Prostate gland (tissue), 2 donors: Measurements from ENCODE around the gene SWAP70. TPM values are rescaled to one million over a fixed set of nuclear protein-coding genes. Genes with fewer than 3 reads are reported as not detected.

Experiments used
- DNase-seq: peaks from one replicate; pipeline ENCODE4 v3.0.0-alpha.2; 2019; ENCODE audit warnings: low spot score
- H3K27ac ChIP-seq, 2 donors: fragments of 200-600 bp; sonication (generic); 2 replicates each; pipeline ENCODE4 v1.5.1; 2017 to 2019
- H3K27me3 ChIP-seq: fragments of 200-600 bp; sonication (generic); replicated peaks from 2 replicates; pipeline ENCODE4 v1.5.1; 2019; ENCODE audit not compliant: insufficient read depth
- H3K36me3 ChIP-seq, 2 donors: fragments of 200-600 bp; sonication (generic); 1 replicate in 1 of 2; 2 replicates in 1 of 2; pipeline versions ENCODE4 v1.5.1 to v1.8.1; 2017 to 2019
- H3K4me1 ChIP-seq: fragments of 200-600 bp; sonication (generic); replicated peaks from 2 replicates; pipeline ENCODE4 v1.5.1; 2019
- H3K4me3 ChIP-seq, 2 donors: fragments of 200-600 bp; sonication (generic); 2 replicates each; pipeline ENCODE4 v1.5.1; 2017 to 2019
- H3K9me3 ChIP-seq: fragments of 200-600 bp; sonication (generic); 2 replicates; pipeline ENCODE4 v1.5.1; 2017
- POLR2A ChIP-seq: fragments of 450-650 bp; IDR thresholded peaks from one replicate; pipeline ENCODE4 v1.6.1; 2016; ENCODE audit warnings: antibody characterized with exemption, mild to moderate bottlenecking
- POLR2AphosphoS5 ChIP-seq: sonication (generic); formaldehyde crosslinking; IDR thresholded peaks from one replicate; pipeline ENCODE4 v1.6.1; 2017; ENCODE audit warnings: antibody characterized with exemption
- whole genome bisulfite sequencing: methylation state at CpG from one replicate; pipeline ENCODE4 v1.1.5; 2018; 5-methylcytosine and 5-hydroxymethylcytosine counted together
- intact Hi-C: fragments of 100-400 bp; cut with DNase I; formaldehyde crosslinking; loops from one replicate; pipeline ENCODE4 v1.14.2; 2022
- total RNA-seq, 2 donors: library from RNA; depleted of rRNA; stranded (reverse); fragments of >200 nt; gene quantifications; one replicate each; pipeline ENCODE4 v1.1.0, GENCODE V29; 2016
- TF ChIP-seq, protein P1 (sequence below), 4 experiments: fragments of 200-600 bp in 2 of 4; fragments of 450-650 bp in 2 of 4; sonication (generic) in 2 of 4; IDR thresholded peaks; 1 replicate in 3 of 4; 2 replicates in 1 of 4; pipeline ENCODE4 v1.5.1; 2016 to 2019; ENCODE audit warnings: antibody characterized with exemption in 4 of 4, mild to moderate bottlenecking in 2 of 4, moderate library complexity in 2 of 4

SWAP70 gene
- total RNA-seq, 2 donors from 2014 or later = 20.8 to 25.2 TPM

- H3K27ac ChIP-seq = no peak overlapping the region
- no peaks in the 10 kb centered on the region for H3K4me1 ChIP-seq
- H3K36me3 ChIP-seq = no peaks in the 10 kb centered on the region
- DNase-seq = no peak
- no peaks in the 10 kb centered on the region for H3K9me3 ChIP-seq
- no peaks in the 10 kb centered on the region for H3K27me3 ChIP-seq
- WGBS = 74% methylated on average over 3 of the region's 3 CpGs
- no peak overlapping the region for H3K4me3 ChIP-seq
- intact Hi-C loops = no loop called here
- TF ChIP-seq POLR2AphosphoS5 = no peak
These were observed 38.1 kb upstream of the SWAP70 start for GRCh38 chr11:9625728-9626127.

- WGBS = 78% methylated on average over 12 of the region's 12 CpGs
- TF ChIP-seq, protein P1, sequence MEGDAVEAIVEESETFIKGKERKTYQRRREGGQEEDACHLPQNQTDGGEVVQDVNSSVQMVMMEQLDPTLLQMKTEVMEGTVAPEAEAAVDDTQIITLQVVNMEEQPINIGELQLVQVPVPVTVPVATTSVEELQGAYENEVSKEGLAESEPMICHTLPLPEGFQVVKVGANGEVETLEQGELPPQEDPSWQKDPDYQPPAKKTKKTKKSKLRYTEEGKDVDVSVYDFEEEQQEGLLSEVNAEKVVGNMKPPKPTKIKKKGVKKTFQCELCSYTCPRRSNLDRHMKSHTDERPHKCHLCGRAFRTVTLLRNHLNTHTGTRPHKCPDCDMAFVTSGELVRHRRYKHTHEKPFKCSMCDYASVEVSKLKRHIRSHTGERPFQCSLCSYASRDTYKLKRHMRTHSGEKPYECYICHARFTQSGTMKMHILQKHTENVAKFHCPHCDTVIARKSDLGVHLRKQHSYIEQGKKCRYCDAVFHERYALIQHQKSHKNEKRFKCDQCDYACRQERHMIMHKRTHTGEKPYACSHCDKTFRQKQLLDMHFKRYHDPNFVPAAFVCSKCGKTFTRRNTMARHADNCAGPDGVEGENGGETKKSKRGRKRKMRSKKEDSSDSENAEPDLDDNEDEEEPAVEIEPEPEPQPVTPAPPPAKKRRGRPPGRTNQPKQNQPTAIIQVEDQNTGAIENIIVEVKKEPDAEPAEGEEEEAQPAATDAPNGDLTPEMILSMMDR (IDR thresholded peaks at IDR 0.05) = no peak
- TF ChIP-seq POLR2AphosphoS5 = no peak
- TF ChIP-seq POLR2A = no peak
- Histone ChIP-seq H3K36me3 (no peaks in the 10 kb centered on the region), H3K9me3 (no peaks in the 10 kb centered on the region), H3K4me3 (no peak overlapping the region), H3K27me3 (no peaks in the 10 kb centered on the region), H3K27ac (no peak overlapping the region), H3K4me1 (no peaks in the 10 kb centered on the region)
- intact Hi-C loops = no loop called here
- no peak for DNase-seq
These were observed 37.1 kb upstream of the SWAP70 start for GRCh38 chr11:9626496-9627394.

- no peaks in the 10 kb centered on the region for H3K36me3 ChIP-seq
- no peak overlapping the region for H3K4me3 ChIP-seq
- TF ChIP-seq POLR2AphosphoS5 (no peak), POLR2A (no peak)
- TF ChIP-seq, protein P1 (IDR thresholded peaks at IDR 0.05) = no peak
- no peaks in the 10 kb centered on the region for H3K27me3 ChIP-seq
- no peak for DNase-seq
- H3K27ac ChIP-seq = no peak overlapping the region
- WGBS = 83% methylated on average over 6 of the region's 6 CpGs
- intact Hi-C loops = no loop called here
- H3K4me1 ChIP-seq = no peaks in the 10 kb centered on the region
- H3K9me3 ChIP-seq = no peaks in the 10 kb centered on the region
These were observed 34.8 kb upstream of the SWAP70 start for GRCh38 chr11:9629064-9629463.

DNA sequence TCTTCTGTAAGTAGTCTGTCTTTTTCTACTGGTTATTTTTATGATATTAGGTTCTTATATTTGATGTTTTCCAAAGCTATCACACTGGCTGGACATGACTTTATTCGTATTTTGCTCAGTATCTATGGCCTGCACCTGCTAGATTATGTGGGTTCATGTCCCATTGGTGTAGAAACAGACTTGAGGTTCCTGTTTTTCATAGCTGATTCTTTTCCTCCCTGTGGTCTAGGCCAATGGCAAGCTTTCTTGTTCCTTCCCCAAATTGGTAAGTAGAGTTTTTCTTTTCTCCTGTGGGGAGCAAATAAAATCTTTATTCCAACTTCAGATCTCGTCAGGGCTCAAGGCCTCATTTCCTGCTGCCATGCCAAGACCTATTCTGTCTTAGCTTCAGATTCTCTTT lies 30.2 kb upstream of the SWAP70 start:
- no peak for DNase-seq
- no peak overlapping the region for H3K4me3 ChIP-seq
- no peaks in the 10 kb centered on the region for H3K36me3 ChIP-seq
- no peaks in the 10 kb centered on the region for H3K4me1 ChIP-seq
- 86% methylated on average over 2 of the region's 2 CpGs for WGBS
- no peaks in the 10 kb centered on the region for H3K9me3 ChIP-seq
- no peak overlapping the region for H3K27ac ChIP-seq
- intact Hi-C loops = no loop called here
- no peaks in the 10 kb centered on the region for H3K27me3 ChIP-seq
- TF ChIP-seq POLR2AphosphoS5 (no peak), POLR2A (no peak)
- TF ChIP-seq, protein P1 (IDR thresholded peaks at IDR 0.05) = no peak

DNA sequence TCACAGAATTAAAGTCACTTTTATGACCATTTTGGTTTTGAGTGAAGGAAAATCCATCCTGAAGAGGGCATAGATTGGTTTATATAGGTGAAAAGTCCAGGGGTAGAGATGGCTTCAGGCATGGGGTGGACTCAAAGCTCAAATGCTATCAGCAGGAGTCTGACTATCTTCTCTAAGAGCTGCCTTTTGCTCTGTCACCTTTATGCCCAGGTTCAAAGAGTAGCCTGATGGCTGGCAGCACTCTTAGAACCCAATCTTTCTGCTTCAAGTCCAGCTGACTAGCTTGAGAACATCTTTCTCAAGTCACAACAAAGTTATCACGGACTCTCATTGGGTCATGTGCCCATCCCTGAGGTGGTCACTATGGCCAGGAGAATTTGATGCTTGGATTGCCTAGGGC lies 27.2 kb upstream of the SWAP70 start:
- DNase-seq = no peak
- H3K27me3 ChIP-seq = no peaks in the 10 kb centered on the region
- 100% methylated on average over 1 of the region's 1 CpG for WGBS
- TF ChIP-seq, protein P1 (IDR thresholded peaks at IDR 0.05) = no peak
- no peak for TF ChIP-seq POLR2A
- TF ChIP-seq POLR2AphosphoS5 = no peak
- H3K4me1 ChIP-seq = no peaks in the 10 kb centered on the region
- no peaks in the 10 kb centered on the region for H3K9me3 ChIP-seq
- intact Hi-C loops = no loop called here
- H3K36me3 ChIP-seq = no peaks in the 10 kb centered on the region
- H3K27ac ChIP-seq = no peak overlapping the region
- no peak overlapping the region for H3K4me3 ChIP-seq
